Measurements from ENCODE around the gene LY9.
"Not testable (repeated sequence)": the region's sequence is repeated elsewhere in the genome, so short reads cannot be mapped to it uniquely, and the experiment has no call there.

The LY9 gene

DNA sequence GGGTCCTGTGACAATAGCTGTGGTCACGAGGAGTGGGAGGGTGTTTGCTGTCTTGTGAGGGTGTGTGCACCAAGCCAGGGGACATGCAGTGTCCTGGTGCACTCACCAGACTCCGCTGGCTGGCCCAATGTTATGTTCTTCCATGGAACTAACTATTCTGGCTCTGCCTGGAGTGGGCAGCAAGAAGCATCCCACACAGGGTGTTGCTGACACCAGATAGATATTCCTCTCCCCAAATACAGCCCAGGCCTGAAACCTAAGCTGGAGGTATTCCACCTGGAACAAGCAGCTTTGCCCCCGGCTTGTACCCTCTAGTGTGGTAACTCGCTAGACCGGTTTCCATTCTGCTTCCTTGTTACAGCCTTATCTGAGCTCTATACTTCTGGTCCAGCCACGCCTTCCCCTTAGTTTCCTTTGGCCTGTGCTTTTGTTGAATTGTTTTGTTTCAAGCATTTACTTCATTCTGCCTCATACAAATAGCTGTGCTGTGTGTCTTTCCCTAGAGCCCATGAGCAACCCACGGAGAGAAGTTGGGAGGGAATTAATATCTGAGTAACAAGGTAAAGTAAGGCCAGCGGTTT is 14.7 kb upstream of the LY9 start:
- H3K27me3 ChIP-seq, result no peaks in the 10 kb centered on the region
- no peak for DNase-seq
- H3K4me3 ChIP-seq (ENCODE audit: low read depth, low read length), result no peak overlapping the region
- no peak for TF ChIP-seq CTCF (IDR thresholded peaks at IDR 0.05; ENCODE audit: low read depth, low read length)
- H3K9me3 ChIP-seq, result no peaks in the 10 kb centered on the region; the same call in 1 of the 2 replicates
- no peaks in the 10 kb centered on the region for H3K4me1 ChIP-seq
- H3K36me3 ChIP-seq, result no peaks in the 10 kb centered on the region

DNA sequence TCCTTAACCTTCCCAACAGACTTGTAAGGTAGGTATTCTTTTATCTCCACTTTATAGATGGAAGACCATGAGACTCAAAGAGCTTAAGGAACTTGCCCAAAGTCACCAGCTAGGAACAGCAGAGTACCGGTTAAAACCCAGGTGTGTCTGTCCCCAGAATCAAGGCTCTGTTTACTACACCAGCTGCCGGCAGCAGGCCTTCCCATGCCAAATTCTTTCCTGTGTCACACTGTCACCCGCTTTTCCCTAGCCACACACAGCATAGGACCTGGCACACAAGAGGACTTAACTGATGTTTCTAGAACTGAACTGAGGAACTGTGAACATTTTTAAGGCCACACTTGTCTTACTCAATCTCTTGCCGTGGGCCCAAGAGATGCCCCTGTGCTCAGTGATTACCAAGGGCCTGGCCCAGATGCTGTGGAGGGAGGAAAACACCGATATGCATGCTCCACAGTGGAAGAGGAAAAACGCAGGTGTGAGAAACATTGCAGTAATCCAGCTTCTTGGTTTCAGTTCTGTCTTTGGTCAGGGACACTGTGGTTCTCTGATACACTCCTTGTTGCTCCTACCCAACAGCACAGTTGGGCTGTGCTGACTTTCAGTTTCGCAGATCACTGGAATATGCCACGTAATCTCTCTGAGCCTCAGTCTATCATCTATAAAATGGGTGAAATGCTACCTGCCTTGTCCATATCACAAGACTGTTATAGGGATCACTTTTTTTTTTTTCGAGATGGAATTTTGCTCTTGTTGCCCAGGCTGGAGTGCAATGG is 13.9 kb upstream of the LY9 start:
- no peak for DNase-seq
- Histone ChIP-seq H3K4me3 (ENCODE audit: low read depth, low read length) (no peak overlapping the region), H3K36me3 (no peaks in the 10 kb centered on the region), H3K9me3 (no peaks in the 10 kb centered on the region; the same call in 1 of the 2 replicates), H3K4me1 (no peaks in the 10 kb centered on the region), H3K27me3 (no peaks in the 10 kb centered on the region)
- no peak for TF ChIP-seq CTCF (IDR thresholded peaks at IDR 0.05; ENCODE audit: low read depth, low read length)

GRCh38 chr1:160782988-160783765 is 12.8 kb upstream of the LY9 start:
- not testable (repeated sequence) for H3K4me1 ChIP-seq; H3K4me3 ChIP-seq (ENCODE audit: low read depth, low read length); DNase-seq; H3K36me3 ChIP-seq; H3K27me3 ChIP-seq; H3K9me3 ChIP-seq

GRCh38 chr1:160789051-160789701 is 6.8 kb upstream of the LY9 start:
- Histone ChIP-seq H3K9me3 (no peaks in the 10 kb centered on the region), H3K4me1 (no peaks in the 10 kb centered on the region), H3K36me3 (no peaks in the 10 kb centered on the region), H3K4me3 (ENCODE audit: low read depth, low read length) (no peak overlapping the region), H3K27me3 (no peaks in the 10 kb centered on the region)
- no peak for TF ChIP-seq CTCF (IDR thresholded peaks at IDR 0.05; ENCODE audit: low read depth, low read length)
- DNase-seq, result no peak

DNA sequence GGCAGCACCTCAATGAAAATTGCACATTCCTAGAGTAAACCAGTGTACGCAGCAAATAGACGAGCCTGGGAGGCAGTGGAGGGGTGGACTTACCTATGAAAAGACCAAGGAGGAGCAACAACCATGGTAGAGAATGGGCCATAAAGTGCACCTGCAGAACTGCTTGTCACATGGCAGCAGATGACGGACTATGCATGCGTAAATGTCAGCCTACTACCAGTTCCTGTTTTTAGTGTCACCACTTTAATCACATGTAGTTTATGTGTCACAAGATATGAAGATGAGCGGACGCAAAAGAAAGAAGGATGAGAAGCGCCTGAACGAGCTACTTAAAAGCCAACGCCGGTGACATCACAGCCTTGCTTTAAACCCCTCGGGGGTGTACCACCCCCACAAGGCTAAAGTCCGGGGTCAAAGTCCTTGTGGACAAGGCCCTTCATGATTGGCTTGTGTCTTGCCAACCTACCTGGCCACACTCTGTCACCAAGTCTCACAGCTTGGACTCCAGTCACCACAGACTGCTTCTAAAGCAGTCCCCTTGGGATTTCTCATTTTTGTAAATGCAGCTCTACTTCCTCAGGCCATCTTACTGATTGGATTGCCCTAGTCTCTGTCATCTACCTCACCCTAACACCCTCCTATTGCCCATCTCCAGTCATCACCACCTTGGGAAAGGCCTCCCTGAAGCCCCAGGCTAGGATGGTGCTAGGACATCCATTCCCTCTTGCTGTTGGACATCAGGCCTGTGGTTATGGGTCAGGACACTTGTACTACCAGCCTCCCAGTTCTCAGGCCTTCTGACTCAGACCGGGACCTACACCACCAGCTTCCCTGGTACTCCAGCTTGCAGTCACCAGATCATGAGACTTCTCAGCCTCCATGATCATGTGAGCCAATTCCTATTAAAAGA is 6.0 kb upstream of the LY9 start:
- no peaks in the 10 kb centered on the region for H3K9me3 ChIP-seq
- no peaks in the 10 kb centered on the region for H3K4me1 ChIP-seq
- H3K36me3 ChIP-seq, result no peaks in the 10 kb centered on the region
- no peaks in the 10 kb centered on the region for H3K27me3 ChIP-seq
- no peak for TF ChIP-seq CTCF (IDR thresholded peaks at IDR 0.05; ENCODE audit: low read depth, low read length)
- DNase-seq, result no peak
- no peak overlapping the region for H3K4me3 ChIP-seq (ENCODE audit: low read depth, low read length)
